NCI-H1092 (cell line): Measurements from ENCODE around the gene BMP7.
"Not testable (repeated sequence)": the region's sequence is repeated elsewhere in the genome, so short reads cannot be mapped to it uniquely, and the experiment has no call there.

ENCODE experiments used
- DNase-seq: peaks from one replicate; lab custom pipeline; 2025; lab: John Stamatoyannopoulos, UW

BMP7 gene

GRCh38 chr20:57166568-57167291 lies 99.7 kb downstream of the BMP7 start:
- no peak for DNase-seq

DNA sequence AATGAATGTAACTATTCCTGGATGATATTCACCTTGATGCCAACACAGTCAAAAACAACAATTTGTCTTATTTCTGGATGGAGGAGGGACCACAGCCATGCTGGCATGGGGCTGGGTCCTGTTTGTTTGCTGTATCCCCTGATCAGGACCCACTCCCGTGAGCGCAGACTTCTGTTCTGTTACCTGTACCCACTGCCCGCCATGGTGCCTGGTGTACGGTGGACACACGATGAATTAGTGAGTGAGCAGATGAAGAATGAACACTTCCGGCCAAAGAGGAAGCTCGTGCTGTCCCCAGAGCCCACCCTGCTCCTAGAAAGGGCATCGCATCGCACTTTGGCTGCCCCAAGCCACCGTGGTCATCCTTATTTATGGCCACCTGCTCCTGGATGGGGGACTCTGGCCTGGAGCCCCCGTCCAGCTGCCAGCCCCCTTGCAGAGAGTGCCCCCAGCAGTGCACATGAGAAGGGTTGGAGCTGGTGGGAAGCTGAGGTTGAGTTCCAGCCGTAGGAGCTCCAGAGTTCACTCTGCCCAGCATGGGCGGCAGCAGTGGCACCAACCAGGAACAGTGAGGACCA lies 100.9 kb downstream of the BMP7 start:
- no peak for DNase-seq

DNA sequence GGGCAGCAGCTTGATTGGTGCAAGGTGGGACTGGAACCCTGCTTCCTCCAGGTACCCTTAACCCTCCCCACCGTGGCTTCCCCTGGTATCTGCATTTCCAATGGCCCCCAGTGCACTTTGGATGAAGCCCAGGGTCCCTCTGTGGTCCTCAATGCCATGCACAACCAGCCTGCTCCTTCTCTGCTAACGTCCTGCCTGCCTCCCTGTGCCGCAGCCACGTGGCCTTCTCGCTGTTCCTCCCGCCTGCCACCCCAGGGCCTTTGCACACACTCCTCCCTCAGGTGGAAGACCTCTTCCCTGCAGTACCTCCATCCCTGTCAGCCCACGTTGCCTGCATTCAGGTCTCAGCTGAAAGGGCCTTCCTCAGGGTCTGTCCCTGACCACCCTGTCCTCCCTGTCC lies 101.6 kb downstream of the BMP7 start:
- no peak for DNase-seq

DNA sequence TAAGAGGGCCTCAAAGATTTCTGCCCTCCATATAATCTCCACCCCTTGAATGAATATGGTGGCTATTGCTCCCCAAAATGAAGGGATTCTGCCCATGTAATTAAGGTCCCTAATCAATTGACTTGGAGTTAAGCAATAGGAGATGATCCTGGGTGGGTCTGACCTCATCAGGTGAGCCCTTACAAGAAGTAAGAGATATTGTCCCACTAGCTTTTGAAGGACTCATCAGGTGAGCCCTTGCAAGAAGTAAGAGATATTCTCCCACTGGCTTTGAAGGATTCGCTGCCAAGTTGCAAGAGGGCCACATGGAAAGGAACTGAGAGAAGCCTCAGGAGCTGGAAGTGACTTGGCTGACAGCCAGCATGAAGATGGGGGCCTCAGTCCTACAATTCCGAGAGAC lies 103.4 kb downstream of the BMP7 start:
- no peak for DNase-seq

GRCh38 chr20:57162362-57162652 lies 104.1 kb downstream of the BMP7 start:
- no peak for DNase-seq

DNA sequence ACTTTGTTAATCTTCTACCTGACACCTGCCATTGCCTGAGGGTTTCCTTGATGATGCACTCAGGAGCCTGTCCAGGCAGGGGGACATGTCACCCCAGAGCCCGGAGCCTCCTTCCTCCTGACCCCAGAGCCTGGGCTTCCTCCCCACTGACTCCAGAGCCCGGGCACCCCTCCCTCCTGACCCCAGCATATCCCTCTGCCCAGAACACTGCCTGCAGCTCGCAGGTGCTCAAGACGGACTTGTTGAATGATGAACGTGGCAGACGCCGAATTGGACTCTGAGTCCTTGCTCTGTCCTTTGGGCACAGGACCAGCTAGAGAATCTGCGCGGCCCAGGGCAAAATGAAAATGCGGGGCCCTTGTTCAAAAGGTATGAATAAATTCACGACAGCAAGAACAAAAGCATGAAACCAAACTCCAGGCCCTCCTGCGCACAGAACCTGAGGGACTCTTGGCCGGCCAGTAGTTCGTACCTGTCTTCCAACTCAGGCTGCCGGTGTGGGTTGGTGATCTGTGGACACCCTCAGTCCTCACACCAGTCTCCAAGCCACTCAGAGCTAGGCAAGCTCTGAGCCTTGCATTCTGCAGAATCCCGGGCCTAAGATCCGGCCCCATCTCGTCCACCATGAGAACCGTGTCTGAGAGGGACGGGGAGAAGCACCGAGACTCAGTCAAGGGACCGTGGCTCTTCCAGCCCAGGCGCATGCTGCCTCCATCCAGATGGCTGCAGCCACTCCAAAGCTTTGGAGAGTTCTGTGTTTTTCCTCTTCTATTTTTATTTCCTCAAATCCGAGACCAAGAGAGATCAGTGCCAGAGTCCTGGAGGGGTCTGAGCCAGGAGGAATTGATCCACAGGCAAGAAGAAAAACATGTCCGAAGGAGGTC lies 104.7 kb downstream of the BMP7 start:
- no peak for DNase-seq

GRCh38 chr20:57160985-57161384 lies 105.5 kb downstream of the BMP7 start:
- no peak for DNase-seq

GRCh38 chr20:57159945-57160610 lies 106.4 kb downstream of the BMP7 start:
- no peak for DNase-seq

DNA sequence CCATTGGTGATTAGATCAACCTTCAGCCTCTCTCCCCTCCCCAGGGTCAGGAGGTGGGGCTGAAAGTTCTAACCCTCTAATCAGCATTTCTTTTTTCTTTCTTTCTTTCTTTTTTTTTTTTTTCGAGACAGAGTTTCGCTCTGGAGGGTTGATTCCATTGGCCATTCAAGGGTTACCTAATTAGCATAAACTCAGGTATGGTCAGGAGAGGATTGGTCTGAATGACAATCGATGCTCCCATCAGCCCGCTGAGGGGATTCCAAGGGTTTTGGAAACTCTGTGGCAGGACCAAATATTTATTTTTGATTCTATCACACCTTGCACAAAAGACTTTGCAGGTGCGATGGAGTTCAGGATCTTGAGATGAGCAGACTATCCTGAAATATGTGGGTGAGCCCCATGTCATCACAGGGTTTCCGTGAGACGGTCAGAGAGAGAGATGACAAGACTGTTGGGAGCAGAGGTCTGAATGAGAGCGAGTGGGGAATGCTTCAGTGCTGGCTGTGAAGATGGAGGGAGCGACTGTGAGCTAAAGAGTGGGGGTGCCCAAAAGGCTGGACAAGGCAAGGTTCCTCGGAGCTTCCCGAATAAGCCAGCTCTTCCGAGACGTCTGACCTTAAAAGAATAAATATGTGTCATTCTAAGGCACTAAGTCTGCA lies 107.1 kb downstream of the BMP7 start:
- no peak for DNase-seq

GRCh38 chr20:57158474-57158873 lies 108.0 kb downstream of the BMP7 start:
- no peak for DNase-seq

- not testable (repeated sequence) for DNase-seq
These were observed 108.7 kb downstream of the BMP7 start for GRCh38 chr20:57157787-57158186.

DNA sequence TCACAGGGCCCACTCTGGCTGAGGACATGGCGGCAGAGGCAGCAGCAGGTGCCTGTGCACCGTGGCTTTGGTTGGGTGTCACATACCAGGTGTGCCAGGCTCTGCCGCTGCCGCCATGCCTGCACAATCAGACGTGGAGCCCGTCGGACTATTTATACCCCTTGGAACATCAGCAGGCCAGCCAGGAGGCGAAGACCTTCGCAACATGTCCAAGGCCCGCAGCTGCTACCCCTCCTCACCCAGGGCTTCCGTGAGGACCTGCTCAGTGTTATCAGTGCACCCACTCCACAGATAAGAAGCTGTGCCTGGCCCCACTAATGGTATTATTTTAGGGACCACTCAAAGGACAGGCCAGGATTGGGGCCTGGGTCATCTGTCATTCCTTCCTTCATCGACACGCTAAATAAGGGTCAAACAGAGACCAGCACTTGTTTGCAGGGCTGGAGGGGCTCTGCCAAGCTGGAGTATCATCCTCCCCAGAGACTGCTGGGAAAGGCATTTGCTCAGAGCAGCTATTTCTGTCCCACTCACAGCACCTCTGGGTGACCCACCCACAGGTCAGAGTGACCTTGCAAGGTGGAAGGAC lies 109.2 kb downstream of the BMP7 start:
- DNase-seq = no peak

GRCh38 chr20:57156011-57156729 lies 110.3 kb downstream of the BMP7 start:
- no peak for DNase-seq

DNA sequence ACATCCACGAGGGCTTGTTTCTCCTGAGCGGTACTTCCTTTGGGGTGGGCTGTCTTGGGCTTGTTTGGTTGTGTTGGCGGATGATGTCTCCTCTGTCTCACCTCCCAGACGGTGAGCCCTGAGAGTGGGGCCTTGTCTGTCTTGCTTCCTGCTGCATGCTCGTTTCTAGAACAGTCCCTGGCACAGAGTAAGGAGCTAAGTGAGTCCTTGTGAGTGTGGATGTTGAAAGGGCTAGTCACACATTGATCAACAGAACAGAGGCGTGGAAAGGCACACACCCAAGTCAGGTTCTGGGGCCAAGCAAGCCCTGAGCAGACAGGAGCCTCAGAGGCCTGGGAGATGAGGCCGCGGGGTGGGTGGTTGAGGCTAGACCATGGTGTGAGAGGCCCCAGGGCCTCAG lies 111.0 kb downstream of the BMP7 start:
- no peak for DNase-seq

DNA sequence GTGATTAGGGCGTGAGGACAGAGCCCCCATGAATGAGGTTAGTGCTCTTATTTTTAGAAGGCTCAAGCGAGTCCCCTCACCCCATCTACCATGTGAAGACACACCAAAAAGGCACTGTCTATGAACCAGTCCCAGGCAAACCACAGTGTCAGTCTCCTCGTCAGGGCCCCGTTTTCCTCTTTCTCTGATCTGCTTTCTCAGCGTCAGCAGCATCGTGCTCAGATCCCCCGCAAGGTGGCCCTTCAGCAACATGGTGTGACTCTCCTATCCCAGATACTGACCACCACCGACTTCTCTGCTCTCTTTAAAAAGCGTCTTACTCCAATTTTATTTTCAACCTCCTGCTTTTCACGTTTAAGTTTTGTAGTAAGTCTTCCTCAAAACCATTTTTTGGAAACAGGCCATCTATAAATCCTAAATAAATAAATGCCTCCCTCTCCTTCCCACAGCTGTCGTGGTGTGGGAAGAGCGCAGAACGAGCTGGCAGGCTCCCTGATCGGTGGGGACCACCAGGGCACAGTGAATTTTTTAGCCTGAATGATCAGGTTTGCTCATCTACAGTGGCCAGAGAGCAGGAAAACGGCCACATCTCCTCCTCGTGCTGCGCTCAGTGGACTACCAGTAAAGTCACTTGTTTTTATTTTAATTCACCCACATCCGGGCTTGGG lies 113.1 kb downstream of the BMP7 start:
- DNase-seq = no peak

- no peak for DNase-seq
These were observed 113.9 kb downstream of the BMP7 start for GRCh38 chr20:57152557-57152956.

GRCh38 chr20:57150559-57150958 lies 115.9 kb downstream of the BMP7 start:
- no peak for DNase-seq

DNA sequence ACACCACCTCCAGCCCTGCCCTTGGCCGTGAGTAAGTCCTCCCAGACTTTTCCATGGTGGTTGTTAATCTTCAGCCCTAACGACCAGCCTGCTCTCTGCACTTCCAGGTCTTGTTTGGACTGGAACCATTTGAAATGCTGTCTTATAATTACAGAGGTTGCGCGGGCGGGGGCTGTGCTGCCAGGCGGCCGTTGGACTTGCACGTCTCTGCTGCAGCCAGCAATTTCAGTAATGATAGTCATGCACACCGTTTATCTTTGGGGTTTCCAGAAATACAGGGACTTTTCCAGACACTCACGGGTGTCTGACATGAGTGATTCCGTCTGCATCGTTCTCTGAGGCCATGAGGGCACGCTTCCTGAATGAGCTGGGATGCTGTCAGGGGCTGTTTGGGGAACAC lies 118.2 kb downstream of the BMP7 start:
- DNase-seq = no peak

GRCh38 chr20:57147185-57147584 lies 119.3 kb downstream of the BMP7 start:
- DNase-seq = no peak

- DNase-seq = no peak
These were observed 120.3 kb downstream of the BMP7 start for GRCh38 chr20:57146155-57146554.
